ENCODE results near the gene VIPR2.
A peak's percentile ranks its signal among the peaks of the same experiment; 100 is the strongest.

VIPR2 gene

DNA sequence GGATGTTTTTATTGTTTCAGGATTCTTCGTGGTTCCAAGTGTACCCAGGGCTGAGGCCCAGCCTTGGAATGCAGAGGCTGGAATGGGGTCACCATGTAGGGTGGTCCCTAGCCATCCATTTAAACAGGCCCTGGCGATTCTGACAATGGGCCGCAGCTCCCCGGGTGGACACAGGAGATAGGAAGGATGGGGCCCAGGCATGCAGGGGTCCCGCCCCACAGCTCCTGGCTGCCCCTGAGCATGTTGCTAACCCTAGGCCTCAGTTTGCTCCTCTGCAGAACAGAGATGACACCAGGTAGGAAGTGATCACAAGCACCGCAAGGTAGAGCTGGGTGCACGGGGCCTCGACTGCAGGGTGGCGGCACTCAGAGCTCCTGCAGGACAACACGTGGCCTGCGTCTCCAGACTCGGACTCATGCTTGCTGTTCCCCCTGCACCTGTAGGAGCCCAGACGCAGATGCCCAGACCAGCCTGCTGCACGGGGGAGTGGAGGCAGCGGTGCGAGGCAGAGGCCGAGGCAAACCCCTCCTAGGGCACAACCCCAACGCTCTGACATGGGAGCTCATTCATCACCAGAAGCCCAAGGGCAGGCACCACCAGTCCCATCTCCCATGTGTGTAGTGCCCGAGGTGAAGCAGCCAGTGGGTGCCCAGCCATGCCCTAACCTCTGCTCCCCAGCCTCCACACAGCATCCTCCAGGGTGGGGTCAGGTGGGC lies 25.5 kb downstream of the VIPR2 start:
- DNase-seq, result peak; percentile 12

DNA sequence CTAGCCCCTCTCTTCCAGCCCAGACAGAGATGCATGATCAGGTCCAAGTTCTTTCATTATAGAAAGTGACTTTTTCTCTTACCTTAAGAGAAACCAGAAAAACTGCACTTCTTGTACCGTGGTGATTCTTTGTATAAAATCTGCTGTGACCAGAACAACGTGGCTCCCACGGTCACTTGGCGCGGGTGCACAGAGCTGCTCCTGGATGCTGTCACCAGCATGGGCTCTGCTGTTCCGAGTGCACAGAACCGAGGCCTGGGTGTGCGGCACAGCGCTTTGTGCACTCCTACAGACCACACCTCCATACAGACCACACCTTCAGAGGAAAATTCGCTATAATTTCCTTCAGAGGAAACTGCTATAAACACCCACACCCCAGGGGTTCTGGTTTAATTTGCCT lies 26.0 kb downstream of the VIPR2 start:
- peak; percentile 11 for DNase-seq

DNA sequence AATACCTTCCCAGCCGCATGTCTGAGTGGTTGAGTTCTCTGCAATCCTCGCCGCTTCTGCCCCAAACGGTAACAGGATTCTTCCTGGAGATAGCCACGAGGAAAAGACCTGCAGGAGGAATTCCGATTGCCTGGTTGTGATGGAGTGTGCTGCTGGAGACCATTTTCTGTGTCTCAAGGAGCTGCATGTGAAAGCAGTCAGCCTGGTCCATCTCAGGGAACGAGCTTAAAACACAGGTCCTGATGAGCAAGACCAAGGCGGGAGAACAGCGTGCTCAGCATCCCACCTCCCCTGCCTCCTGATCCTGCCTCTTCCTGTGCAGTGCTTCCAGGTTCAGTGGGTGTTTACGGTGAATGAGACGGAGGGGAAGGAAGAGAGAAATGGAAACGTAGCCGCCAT lies 26.5 kb downstream of the VIPR2 start:
- DNase-seq, result no peak

DNA sequence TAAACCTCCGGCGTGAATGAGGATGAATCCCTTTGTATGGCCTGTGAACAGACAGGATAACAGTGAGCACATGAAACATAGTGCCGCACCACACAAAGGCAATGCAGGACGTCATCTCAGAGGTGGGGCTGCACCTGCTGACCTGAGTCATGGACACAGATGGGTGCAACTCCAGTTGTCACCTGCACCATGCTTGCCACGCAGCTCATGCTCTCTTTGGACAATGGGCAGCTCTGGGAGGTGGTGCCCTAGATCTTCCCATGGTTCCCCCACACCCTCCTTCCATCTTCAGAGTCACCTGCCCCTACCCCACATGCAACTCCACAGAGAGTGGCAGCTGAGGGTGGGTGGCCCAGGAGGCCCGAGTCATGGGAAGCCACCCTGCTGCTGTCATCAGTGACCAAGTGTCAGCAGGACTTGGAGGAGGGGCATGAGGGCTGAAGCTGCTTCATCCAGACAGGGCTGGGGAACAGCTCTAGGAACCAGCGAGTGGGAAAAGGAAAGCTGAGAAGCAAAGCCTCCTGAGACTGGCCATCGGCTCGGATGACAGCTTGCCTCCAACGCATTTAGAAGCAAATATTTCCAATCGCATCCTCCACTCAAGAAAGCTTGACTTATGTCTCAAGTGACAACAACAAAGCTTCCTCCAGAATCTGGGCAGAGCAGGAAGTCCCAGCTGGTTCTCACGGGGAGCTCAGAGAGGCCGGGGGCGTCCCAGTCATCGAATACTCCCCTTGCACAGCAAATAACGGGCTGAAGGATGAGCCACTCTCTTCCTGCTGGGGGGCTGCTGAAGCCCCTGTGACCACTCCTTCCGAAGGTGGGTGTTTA lies 27.1 kb downstream of the VIPR2 start:
- DNase-seq, result peak; percentile 53

DNA sequence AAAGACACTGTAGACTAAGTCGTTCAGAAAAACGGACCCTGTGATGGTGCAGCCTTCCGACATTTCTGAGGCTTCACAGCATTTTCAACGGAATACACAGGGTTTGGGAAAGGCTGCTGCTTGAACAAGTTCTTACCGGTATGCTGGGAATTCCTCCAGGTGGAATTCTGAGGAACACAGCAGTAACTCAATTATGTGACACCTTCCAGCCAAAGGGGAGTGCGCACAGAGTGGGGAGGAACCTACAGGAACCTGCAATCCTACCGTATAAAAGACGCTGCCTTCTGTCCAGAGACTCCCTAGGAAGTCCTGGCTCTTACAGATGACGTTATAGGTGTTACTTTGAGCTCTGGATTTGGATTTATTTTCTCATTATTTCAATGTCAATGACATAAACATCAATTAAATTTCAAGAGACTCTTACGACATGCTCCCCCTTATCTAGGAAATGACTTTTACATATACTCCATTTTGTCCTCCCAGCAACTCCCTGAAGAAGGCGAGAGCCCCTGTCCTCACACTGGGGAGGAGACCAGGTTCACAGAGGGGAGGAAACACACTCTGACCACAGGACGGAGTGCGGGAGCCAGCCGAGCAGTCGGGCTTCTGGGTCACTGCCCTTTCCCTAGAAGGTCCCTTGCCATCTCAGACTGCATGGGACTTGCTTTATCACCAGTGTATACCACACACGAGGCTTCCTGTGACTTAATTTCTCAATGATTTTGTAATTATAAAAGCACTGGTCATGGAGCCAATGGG lies 27.9 kb downstream of the VIPR2 start:
- DNase-seq, result peak; percentile 8

DNA sequence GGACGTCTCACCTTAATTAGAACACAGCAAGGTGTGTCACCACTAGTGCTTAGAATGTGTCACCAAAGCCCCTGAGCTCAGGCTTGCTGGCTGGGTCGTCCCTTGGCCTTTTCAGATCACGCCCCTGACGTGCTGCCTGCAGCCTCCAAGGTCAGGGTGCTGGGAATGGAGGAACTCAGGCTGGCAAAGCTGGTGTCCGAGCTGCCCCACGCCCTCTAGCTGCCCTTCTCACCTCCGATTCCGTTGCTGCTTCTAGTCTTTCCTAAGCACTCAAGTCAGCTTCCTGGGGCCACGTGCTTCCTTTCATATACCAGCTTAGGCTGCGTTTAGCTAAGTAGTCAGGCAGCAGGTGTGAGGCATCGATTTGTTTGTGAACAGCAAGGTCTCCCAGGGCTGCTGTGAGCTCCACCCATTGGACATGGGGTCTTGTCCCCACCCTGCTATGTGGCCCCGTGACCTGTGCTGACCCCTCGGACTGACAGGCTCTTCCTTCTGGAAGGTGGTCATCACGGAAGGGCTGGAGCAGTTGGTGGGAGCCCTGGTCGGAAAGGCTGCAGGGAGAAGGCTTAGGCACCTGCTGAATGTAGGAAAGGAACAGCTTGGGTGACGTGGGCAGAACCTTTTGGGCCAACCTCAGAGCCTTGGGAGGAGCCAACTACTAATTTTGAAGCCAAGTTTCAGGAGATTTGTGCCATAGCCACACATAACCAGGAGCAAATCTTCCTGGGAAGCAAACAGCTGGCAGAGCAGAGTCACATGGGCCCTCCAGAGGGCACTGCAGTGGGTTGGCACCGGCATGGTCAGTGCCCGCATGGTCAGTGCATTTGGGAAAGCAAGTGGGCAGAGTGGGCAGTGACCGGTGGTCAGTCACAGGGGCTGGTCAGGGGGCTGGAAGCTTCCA lies 28.8 kb downstream of the VIPR2 start:
- DNase-seq, result peak; percentile 9

DNA sequence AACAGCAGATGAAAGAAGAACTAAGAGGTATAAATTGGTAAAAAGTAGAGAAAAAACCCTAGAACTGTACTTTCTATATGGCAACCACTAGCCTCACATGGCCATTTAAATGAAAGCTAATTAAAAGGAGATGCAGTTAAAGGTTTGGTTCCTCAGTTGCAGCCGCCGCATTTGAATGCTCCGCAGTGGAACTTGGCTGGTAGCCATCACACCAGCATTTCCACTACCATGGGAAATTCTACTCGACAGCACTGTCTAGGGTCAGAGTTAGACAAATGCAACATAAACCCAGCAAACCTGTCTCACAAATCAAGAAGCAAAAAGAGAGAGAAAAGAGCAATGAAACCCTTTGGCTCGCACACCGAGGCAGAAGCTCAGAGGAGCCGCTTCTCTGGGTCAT lies 29.7 kb downstream of the VIPR2 start:
- DNase-seq, result peak; percentile 41

DNA sequence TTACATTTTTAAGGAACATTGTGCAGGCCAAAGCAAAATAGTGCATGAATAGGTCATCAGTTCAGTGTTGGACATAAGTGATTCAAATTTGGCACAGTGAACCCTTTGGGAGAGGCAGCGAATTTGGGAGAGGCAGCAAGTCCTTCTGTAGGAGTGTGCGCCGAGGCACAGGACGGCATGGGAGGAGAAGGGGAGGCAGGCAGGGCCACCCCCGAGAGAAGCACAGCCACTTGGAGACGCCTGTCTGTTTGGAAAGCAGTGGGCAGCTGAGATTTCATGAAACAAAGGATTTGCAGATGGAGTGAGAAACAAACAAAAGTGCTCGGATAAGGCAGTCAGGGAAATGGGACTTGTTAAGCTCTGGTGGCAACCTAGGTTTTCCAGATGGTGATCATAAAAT lies 30.6 kb downstream of the VIPR2 start:
- DNase-seq, result peak; percentile 5

DNA sequence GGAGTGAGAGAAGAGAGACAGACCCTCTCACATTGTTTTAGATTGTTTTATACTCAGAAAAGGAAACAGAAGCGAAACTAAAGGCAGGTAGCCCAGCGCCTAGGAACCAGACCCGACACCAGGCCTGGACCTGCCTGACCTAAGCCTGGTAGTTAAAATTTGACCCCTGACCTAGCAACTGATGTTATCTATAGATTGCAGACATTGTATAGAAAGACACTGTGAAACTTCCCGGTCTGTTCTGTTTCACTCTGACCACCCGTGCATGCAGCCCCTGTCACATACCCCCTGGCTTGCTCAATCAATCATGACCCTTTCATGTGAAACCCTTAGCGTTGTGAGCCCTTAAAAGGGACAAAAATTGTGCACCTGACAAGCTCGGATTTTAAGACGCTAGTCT lies 31.6 kb downstream of the VIPR2 start:
- no peak for DNase-seq

DNA sequence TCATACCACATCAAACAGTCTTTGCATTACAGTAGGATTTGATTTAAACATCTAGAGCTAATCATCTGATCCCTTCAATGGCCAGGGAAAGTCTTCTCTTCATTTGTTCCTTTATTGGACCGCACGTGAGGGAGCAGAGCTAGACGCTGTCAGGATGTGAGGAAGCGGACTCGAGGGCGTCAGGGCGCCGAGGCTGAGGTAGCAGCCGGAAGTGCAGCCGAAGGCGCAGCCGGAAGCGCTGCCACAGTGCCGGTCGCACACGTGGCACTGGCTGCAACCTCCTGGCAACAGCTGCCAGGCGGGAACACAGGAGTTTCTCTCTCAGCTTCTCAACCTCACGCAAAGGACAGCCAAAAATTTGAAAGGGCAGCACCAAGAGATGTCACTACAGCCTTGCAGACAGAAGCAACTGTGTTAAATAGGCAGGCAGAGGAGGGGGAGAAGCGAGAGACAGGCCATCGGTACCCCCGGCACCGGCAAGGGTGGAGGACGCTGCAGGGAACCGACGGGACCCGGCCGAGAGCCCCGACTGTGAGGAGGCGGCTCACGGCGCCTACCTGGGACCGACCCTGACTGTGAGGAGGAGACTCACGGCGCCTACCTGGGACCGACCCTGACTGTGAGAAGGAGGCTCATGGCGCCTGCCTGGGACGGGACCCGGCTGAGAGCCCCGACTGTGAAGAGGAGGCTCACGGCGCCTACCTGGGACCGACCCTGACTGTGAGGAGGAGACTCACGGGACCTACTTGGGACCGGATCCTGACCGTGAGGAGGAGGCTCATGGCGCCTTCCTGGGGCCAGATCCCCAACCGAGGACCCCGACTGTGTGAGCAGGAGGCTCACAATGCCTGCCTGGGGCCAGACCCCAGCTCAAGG lies 32.3 kb downstream of the VIPR2 start:
- peak; percentile 19 for DNase-seq

DNA sequence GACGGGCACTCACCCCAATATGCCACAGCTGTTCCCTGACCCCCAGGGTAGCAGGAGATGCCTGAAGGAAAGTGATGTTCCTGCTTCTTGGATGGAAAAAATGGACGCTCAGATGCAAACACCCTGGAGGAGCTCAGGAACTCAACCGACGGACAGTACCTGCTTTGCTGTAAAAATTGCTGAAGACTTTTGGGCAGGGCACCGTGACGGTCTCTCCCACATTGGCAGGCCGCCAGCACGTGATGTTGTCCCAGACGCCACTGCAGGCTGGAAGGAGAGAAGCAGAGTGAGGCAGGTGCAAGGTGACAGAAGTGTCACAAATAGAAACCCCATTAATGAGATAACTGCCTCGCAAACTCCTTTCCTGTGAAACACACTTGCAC lies 35.0 kb downstream of the VIPR2 start:
- no peak for DNase-seq

DNA sequence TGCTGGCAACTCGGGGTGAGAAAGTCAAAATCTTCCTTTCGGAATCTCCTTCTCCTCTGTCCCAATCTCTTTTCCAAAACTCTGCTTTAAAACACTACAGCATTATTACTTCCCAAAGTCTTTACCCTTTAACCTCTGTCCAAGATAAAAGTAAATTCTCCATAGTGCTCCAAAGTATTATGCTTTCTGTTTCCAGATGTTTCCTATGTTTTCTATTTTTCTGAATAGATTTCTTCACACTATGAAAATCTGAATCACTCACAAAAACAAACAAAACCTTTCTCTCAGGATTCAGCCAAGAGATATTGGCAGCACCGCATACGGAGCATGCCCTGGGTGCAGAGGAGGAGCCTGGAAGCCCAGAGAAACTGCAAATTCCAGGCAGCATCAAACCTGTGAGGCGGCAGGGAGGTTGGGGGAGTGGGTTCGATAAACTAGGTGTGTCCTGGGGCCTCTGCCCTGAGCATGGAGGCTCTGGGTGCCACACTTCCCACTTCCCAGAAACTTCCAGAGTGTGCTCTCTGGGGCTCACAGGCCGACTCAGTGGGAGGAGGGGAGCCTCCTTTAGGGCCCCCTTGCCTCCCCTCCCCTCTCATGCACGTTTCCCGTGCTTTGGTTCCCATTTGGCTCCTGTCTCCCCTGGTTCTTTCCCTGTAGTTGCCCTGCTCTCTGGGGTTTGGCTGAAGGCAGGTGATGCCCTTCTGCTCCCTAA lies 35.6 kb downstream of the VIPR2 start:
- no peak for DNase-seq

DNA sequence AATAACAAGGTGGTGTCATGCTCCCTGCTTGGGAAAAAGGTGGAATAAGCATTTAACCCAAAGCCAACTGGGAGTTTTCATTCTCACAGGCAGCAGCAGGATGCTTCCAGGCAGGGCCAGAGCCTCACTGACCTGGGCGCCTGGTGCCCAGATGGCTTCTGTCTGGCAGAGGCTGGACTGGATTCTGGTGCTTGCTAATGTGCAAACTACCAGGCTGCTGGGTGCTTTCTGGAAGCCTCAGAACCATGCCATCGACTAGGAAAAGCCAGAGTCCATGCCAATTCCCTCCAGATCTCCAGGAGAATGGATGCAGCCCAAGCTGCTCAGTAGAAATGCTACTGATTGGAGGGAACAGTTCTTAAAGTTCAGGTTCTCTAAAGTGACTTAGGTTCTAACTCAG lies 36.2 kb downstream of the VIPR2 start:
- no peak for DNase-seq

DNA sequence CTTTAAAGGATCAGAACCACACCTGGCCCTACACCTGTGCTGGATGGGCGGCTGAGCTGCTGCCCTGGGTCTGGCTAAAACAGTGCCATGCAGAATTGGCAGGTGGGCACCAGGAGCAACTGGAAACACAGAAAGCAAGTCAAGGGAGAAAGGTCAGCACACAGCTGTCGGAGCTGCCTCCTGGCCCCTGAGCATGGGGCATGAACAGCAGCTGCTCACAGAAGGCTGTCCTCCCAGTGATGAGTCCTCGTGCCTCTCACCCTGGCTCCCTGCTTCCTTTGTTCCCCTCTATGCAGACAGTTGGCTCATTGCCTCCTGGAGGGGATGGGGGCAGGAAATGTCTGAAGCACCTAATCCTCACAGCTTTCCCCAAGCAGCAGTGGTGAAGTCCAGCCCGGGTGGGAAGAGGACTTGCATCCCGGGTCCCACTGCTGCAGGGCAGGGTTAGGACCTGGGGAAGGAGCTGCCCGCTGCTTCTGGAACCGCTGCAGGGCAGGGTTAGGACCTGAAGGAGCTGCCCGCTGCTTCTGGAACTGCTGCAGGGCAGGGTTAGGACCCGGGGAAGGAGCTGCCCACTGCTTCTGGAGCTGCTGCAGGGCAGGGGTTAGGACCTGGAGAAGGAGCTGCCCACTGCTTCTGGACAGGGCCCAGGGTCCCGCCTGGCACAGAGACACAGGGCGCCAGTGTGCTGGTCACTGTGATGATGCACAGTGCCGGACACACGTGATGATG lies 37.3 kb downstream of the VIPR2 start:
- peak; percentile 83 for DNase-seq

DNA sequence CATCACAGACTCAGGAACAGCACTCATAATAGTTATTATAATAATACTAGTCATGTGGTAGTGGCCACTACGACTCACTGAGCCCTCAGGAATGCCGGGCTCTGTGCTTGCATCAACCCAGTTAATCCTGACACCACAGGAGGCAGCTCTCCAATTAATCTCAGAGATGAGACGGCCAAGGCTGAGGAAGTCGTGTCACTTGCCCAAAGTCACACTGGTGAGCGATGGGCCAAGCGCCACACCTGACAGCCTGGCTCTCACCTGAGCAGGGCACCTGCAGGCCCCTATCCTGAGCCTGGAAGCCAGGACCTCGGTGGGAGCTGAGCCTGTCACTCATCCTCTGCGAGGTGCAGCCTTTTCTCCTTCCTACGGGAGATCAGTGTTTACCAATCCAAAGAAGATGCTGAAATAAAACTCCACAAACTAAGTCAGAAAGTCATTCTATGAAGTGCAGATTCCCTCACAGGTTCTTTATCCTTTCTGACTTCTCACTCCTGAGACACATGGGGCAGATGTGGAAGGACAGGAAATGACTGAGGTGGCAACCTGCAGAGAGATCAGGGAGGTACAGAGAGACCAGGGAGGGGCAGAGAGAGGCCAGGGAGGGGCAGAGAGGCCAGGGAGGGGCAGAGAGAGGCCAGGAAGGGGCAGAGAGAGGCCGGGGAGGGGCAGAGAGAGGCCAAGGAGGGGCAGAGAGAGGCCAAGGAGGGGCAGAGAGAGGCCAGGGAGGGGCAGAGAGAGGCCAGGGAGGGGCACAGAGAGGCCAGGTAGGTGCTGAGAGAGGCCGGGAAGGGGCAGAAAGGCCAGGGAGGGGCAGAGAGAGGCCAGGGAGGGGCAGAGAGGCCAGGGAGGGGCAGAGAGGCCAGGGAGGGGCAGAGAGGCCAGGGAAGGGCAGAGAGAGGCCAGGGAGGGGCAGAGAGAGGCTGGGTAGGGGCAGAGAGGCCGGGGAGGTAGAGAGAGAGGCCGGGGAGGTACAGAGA lies 38.5 kb downstream of the VIPR2 start:
- no peak for DNase-seq

DNA sequence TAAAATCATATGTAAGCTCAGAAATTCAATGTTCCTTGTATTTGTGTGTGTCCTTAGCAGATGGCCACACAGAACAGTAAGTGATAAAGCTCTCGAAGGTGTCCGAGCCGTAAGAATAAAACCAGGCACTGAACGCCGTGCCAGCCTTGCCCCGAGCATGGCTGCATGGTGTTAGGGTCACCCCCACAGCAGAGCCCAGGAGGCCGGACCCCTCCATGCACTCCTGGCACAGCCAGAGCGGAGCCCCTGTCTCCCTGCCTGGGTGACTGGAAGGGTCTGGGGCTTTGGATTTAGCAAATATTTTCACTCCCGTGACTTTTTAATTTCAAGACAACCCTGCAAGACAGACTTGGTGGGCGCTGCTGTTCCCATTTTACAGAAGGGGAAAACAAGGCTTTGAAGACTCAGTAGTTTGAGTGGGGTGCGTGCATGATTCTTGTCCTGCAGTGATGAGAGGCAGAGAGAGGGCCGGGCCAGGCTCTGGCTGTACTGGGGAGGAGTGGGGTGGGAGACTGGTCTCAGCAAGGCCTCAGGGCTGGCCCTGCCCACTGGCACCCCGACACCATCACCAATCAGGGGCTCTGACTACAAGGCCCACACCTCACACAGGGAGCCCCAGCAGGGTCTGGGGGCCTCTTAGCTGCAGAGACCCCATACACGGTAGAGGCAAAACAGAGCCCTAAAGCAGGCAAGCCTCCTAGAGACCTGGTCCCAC lies 39.4 kb downstream of the VIPR2 start:
- DNase-seq, result no peak

DNA sequence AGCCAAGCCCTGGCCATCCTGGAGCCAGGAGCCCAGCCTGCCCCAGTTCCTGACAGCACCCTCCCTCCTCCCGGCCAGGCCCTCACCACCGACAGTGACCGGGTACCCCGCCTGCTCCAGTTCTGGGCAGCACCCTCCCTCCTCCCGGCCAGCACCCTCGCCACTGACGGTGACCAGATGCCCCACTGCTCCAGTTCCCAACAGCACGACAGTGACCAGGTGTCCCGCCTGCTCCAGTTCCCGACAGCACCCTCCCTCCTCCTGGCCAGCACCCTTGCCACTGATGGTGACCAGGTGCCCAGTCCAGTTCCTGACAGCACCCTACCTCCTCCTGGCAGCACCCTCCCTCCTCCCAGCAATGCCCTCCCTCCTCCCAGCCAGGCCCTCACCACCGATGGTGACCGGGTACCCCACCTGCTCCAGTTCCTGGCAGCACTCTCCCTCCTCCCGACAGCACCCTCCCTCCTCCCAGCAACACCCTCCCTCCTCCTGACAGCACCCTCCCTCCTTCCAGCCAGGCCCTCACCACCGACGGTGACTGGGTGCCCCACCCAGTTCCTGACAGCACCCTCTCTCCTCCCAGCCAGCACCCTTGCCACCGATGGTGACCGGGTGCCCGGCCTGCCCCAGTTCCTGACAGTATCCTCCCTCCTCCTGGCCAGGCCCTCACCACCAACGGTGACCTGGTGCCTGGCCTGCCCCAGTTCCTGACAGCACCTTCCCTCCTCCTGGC lies 40.3 kb downstream of the VIPR2 start:
- DNase-seq, result no peak

Measured in right hindlimb (tissue), 1 donor.